GM23248 (cell line): ENCODE results near the gene GNPTG.

Experiments
- EZH2 ChIP-seq: fragments of 200-600 bp; sonication (generic); IDR thresholded peaks from 2 replicates; pipeline ENCODE4 v1.6.1; 2018; ENCODE audit warnings: antibody characterized with exemption, mild to moderate bottlenecking; ENCODE audit not compliant: insufficient read depth, poor library complexity, severe bottlenecking
- EZH2phosphoT487 ChIP-seq: fragments of 200-600 bp; sonication (generic); IDR thresholded peaks from 2 replicates; pipeline ENCODE4 v1.6.1; 2018; ENCODE audit warnings: antibody characterized with exemption, moderate library complexity, mild to moderate bottlenecking, low read depth; ENCODE audit not compliant: insufficient read depth

- TF ChIP-seq EZH2 (no peak), EZH2phosphoT487 (no peak)
Measured at GRCh38 chr16:1309888-1310831, 41.6 kb upstream of the GNPTG start.
